GM21360 (cell line): Measurements from ENCODE around the gene RFX7.

Experiments used
- ATAC-seq: cut with Tn5 transposase; IDR thresholded peaks from one replicate; pipeline ENCODE4 v1.9.1; 2021; ENCODE audit warnings: mild to moderate bottlenecking, moderate library complexity; ENCODE audit not compliant: unreplicated experiment

RFX7 gene

DNA sequence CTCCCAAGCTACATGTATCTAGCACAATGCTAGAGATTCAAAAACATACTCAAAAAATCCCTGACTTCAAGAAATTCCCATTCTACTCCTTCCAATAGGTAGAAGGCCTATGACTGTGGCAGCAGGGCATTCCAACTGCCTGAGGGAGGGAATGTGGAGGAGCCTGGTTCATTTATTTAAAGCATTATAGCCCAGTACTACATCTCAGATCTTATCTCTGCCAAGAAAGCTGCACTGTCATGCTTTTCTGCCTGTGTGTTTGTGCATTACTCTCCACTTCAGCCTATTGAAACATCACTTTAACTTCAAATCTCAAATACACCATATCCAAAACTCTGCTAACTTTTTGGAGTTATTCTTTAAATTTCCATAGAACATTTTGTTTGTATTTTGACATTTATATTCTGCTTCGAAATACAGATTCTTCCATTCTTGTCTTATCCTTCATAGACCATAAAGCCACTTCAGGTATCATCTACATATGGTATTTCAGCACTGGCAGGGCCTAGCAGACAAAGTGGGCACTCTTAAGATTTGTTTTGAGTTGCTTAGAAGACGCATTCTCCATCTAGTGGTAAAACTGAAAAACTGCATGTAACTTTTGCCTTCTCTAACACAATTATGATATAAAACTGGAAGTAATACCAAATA lies 191.2 kb downstream of the RFX7 start:
- ATAC-seq: no peak

GRCh38 chr15:56051676-56052075 lies 192.0 kb downstream of the RFX7 start:
- no peak for ATAC-seq

GRCh38 chr15:56049577-56049976 lies 194.1 kb downstream of the RFX7 start:
- no peak for ATAC-seq

GRCh38 chr15:56047354-56047753 lies 196.3 kb downstream of the RFX7 start:
- no peak for ATAC-seq

DNA sequence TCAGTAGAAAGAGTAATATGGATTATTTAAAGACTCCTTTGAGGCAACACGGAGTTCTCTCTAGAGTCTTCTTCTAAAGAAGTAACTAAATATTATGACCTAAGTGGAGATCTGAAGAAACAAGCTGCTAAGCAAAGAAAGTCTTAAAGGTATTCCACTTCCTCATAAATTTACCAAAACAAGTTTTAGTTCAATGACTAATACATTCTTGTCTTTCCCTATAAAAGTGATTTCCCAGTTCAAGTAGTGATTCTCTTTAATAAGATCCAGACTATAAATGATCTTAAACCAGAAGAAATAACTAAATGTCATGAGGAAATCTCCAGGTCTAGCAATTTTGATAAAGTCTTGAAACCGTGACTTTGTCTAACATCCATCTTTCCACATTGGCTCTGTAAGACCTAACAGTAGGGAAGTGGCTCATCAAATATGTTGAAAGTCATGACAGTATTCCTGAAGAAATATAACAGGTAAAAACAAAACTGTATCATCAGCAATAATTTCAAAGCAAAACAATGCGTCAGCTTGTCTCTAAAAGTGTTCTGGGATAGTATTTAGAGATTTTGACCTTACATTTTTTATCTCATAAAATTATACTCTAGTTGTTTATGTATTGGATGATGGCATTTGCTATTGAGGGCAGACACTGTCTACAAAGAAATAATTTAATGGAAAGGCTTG lies 198.5 kb downstream of the RFX7 start:
- no peak for ATAC-seq

DNA sequence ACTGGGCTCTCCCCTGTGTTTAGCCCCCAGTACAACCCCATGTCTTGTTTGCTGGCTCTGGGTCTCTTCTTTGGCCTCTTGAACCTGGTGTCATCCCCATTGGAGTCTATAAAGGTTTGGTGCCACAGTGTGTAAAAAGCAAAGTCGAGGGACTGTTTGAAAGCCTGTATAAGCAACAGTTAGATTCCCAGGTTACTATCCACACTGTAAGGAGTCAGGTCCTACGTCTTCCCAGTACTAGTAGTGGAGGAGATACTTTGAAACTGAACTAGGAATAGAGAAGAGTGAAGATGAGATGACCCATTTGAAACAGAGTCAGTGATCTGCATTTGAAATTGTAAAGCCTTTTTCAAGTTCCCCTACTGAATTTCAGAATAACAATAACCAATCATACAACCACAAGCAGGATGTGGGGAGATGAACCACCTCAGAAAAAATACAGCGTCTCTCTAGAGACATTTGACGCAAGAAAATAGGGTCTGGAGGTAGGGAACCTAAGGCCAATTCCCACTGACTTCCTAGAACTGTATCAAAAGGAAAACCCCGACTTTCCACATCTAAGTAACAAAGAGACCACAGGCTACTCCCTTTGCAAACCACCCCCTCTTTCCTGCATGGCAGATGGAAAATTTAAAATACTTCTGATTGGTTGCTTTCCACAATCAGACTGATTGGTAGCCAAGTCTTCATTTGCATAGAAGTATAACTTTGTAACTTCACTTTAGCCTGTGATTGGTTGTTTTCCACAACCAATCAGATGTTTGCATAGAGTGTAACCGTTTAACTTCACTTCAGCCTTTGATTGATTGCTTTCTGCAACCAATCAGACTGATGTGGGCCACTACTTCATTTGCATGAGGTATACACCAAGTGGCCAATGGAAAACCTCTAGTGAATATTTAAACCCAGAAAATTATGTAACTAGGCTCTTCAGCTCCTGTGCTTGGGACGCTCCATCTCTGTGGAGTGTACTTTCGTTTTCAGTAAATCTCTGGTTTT lies 200.4 kb downstream of the RFX7 start:
- ATAC-seq: no peak

DNA sequence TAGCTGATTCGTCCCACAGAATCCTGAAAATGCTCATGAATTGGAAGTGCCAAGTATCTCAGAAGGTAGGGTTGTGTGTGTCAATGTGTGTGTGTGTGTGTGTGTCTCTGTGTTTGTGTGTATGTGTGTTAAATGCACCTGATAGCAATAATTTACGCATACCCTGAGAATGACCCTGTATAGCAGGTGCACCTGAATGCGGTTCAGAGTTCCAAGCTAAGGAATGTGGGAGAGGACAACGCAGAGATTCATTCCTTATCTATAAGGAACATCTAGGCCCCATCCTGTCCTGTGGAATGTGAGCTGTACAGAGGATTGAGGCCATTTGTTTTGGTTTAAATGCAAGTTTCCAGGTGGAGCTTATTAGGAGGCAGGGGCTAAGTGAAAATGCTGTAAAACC lies 201.2 kb downstream of the RFX7 start:
- ATAC-seq: no peak

DNA sequence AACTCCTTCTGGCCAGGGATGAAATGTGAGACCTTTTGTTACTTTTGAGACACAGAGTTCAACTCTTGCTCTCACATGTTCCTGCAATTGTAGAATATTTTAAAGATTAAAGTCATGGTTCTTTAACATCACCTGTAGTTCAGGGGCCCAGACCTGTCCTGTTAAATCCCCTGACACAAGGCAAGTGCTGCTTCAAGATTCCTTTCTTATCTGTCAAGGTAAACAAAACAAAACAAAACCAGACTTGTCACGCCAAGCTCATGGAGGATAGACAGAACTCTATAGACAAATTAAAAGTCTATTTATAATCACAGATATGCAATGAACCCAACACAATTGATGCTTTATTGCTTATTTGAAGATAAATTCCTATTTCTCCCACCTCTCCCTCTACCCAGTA lies 201.6 kb downstream of the RFX7 start:
- no peak for ATAC-seq

DNA sequence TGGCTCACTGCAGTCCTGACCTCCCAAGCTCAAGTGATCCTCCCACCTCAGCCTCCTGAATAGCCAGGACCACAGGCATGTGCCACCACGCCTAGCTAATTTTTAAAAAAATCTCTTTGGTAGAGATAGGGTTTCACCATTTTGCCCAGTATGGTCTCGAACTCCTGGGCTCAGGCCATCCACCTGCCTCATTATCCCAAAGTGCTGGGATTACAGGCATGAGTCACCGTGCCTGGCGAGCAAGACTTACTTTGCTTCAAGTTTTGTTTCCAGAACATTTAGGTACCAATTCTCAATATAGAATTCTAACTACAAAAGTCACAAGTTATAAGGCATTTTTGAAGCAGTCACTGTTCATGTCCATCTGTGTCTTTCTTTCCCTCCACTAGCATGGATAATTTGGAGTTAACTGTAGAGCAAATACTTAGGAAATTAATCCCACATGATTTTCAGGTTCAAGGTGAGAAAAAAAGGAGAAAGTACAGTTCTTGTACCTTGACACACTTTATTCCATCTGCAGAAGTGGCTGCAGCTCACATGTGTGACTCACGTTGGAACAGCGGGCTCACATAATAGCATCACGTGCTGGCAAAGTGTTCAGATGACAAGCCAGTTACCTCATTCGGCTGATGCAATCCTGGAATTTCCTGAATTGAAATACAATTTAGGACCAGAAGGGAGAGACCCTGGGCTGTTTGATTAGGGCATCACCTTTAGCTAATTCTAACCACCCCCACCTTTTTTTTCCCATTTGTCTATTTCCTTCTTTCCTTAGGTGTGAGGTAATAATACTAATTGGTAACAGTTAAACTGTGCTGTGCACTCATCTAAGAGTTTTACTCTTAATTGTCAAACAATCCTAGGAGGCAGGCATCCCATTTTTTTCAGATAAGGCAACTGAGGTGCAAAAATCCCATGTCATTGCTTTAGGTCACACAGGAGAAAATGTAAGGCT lies 203.3 kb downstream of the RFX7 start:
- no peak for ATAC-seq

GRCh38 chr15:56038707-56039106 lies 205.0 kb downstream of the RFX7 start:
- no peak for ATAC-seq

- ATAC-seq: no peak
Observed at GRCh38 chr15:56038015-56038414, 205.7 kb downstream of the RFX7 start.
